RPMI8226 (cell line): ENCODE data around the gene CNTRL.
"Not testable (repeated sequence)": the region's sequence is repeated elsewhere in the genome, so short reads cannot be mapped to it uniquely, and the experiment has no call there.

Experiments used
- DNase-seq: peaks from one replicate; pipeline ENCODE4 v3.0.0-alpha.2; 2015

CNTRL gene

GRCh38 chr9:121074370-121075250 is at the start of gene CNTRL:
CNTRL (plus strand) TSS chr9:121074955; CDS start chr9:121088327, 13,372 bp downstream.
- DNase-seq, result peak; percentile 96

- no peak for DNase-seq
These were observed 48.5 kb upstream of the CNTRL start for GRCh38 chr9:121026260-121026691.

- DNase-seq, result no peak
These were observed 48.0 kb upstream of the CNTRL start for GRCh38 chr9:121026768-121027167.

GRCh38 chr9:121028285-121028684 is 46.5 kb upstream of the CNTRL start:
- not testable (repeated sequence) for DNase-seq

GRCh38 chr9:121029469-121029868 is 45.3 kb upstream of the CNTRL start:
- no peak for DNase-seq

- DNase-seq, result no peak
These were observed 40.2 kb upstream of the CNTRL start for GRCh38 chr9:121034529-121034928.

GRCh38 chr9:121035717-121036116 is 39.0 kb upstream of the CNTRL start:
- DNase-seq, result not testable (repeated sequence)

- no peak for DNase-seq
These were observed 36.4 kb upstream of the CNTRL start for GRCh38 chr9:121038362-121038761.

- no peak for DNase-seq
These were observed 36.0 kb upstream of the CNTRL start for GRCh38 chr9:121038804-121039203.

GRCh38 chr9:121048175-121048574 is 26.6 kb upstream of the CNTRL start:
- no peak for DNase-seq

- DNase-seq, result no peak
These were observed 26.1 kb upstream of the CNTRL start for GRCh38 chr9:121048618-121049017.

- DNase-seq, result no peak
These were observed 24.4 kb upstream of the CNTRL start, which contains the start of gene C5 for GRCh38 chr9:121050128-121050988. C5 (minus strand) TSS chr9:121050275; CDS start chr9:121050246, 29 bp downstream.

GRCh38 chr9:121053544-121053943 is 21.2 kb upstream of the CNTRL start:
- DNase-seq, result no peak

GRCh38 chr9:121055642-121056143 is 19.1 kb upstream of the CNTRL start:
- DNase-seq, result peak; percentile 25

- DNase-seq, result no peak
These were observed 16.9 kb upstream of the CNTRL start for GRCh38 chr9:121057821-121058220.

GRCh38 chr9:121059513-121059912 is 15.2 kb upstream of the CNTRL start:
- DNase-seq, result no peak

- peak; percentile 82 for DNase-seq
These were observed 14.6 kb upstream of the CNTRL start for GRCh38 chr9:121059998-121060636.

GRCh38 chr9:121066850-121067249 is 7.9 kb upstream of the CNTRL start:
- DNase-seq, result no peak

GRCh38 chr9:121067640-121068039 is 7.1 kb upstream of the CNTRL start:
- DNase-seq, result no peak

- DNase-seq, result no peak
These were observed 5.4 kb upstream of the CNTRL start for GRCh38 chr9:121069396-121069795.

GRCh38 chr9:121071370-121071755 is 3.4 kb upstream of the CNTRL start:
- no peak for DNase-seq

- DNase-seq, result peak; percentile 65
These were observed 2.9 kb upstream of the CNTRL start for GRCh38 chr9:121071756-121072421.
